Urinary bladder (tissue), 4 donors: ENCODE measurements around the gene KLHL2. TPM values are rescaled to one million over a fixed set of nuclear protein-coding genes. Genes with fewer than 3 reads are reported as not detected.

Experiments
- DNase-seq: peaks from one replicate; pipeline ENCODE4 v3.0.0-alpha.2; 2015; ENCODE audit errors: extremely low spot score
- H3K27ac ChIP-seq: one replicate; pipeline ENCODE4 v1.5.1; 2013; ENCODE audit warnings: low read depth, mild to moderate bottlenecking, moderate library complexity
- H3K36me3 ChIP-seq: one replicate; pipeline ENCODE4 v1.6.1; 2013; ENCODE audit warnings: mild to moderate bottlenecking, moderate library complexity; ENCODE audit not compliant: insufficient read depth
- H3K4me1 ChIP-seq: one replicate; pipeline ENCODE4 v1.6.1; 2013; ENCODE audit warnings: mild to moderate bottlenecking, moderate library complexity; ENCODE audit not compliant: insufficient read depth
- H3K4me3 ChIP-seq: one replicate; pipeline ENCODE4 v1.5.1; 2013; ENCODE audit warnings: low read depth, low read length
- WGBS: extraction: QIAGEN DNeasy Blood & Tissue Kit; methylation state at CpG from one replicate; pipeline ENCODE4 v1.1.7; 2013; 5-methylcytosine and 5-hydroxymethylcytosine counted together
- polyA plus RNA-seq: library from polyadenylated mRNA; stranded (reverse); fragments of 200-250 nt; gene quantifications from one replicate; pipeline ENCODE4 v1.2.3, GENCODE V29; 2013
- total RNA-seq: library from RNA; depleted of rRNA; stranded (reverse); fragments of >200 nt; gene quantifications from one replicate; pipeline ENCODE4 v1.2.3, GENCODE V29; 2014
- donor health status: healthy with polysubstance abuse.
- donor health status: healthy.

KLHL2 gene
- total and polyA plus RNA-seq, 2 donors: 13.7 to 16.6 TPM

- Histone ChIP-seq H3K36me3 (no peaks in the 10 kb centered on the region), H3K4me3 (no peak overlapping the region), H3K27ac (no peak overlapping the region), H3K4me1 (no peaks in the 10 kb centered on the region)
- DNase-seq: no peak
- WGBS: 68% methylated on average over 10 of the region's 10 CpGs
Observed at GRCh38 chr4:165345666-165346417, 138.5 kb downstream of the KLHL2 start.

- Histone ChIP-seq H3K4me1 (no peaks in the 10 kb centered on the region), H3K27ac (no peak overlapping the region), H3K36me3 (no peaks in the 10 kb centered on the region), H3K4me3 (no peak overlapping the region)
- WGBS: 62% methylated on average over 3 of the region's 3 CpGs
- DNase-seq: no peak
Observed at GRCh38 chr4:165347647-165348569, 140.5 kb downstream of the KLHL2 start.

- 89% methylated on average over 5 of the region's 5 CpGs for WGBS
- Histone ChIP-seq H3K4me3 (no peak overlapping the region), H3K27ac (no peak overlapping the region), H3K4me1 (no peaks in the 10 kb centered on the region), H3K36me3 (no peaks in the 10 kb centered on the region)
- no peak for DNase-seq
Observed at GRCh38 chr4:165351359-165352130, 144.2 kb downstream of the KLHL2 start.

GRCh38 chr4:165355900-165356300 lies 148.5 kb downstream of the KLHL2 start:
- 17% methylated on average over 2 of the region's 2 CpGs for WGBS
- DNase-seq: no peak

GRCh38 chr4:165359506-165359905 lies 152.1 kb downstream of the KLHL2 start:
- no peaks in the 10 kb centered on the region for H3K36me3 ChIP-seq
- WGBS: 64% methylated on average over 2 of the region's 2 CpGs
- H3K27ac ChIP-seq: no peak overlapping the region
- DNase-seq: no peak
- no peak overlapping the region for H3K4me3 ChIP-seq
- H3K4me1 ChIP-seq: no peaks in the 10 kb centered on the region

More at GRCh38 chr4:165355900-165356300, 148.5 kb downstream of the KLHL2 start:
- H3K4me1 ChIP-seq: no peaks in the 10 kb centered on the region
- H3K27ac ChIP-seq: no peak overlapping the region
- H3K36me3 ChIP-seq: no peaks in the 10 kb centered on the region
- no peak overlapping the region for H3K4me3 ChIP-seq

- H3K27ac ChIP-seq: no peak overlapping the region
- no peak overlapping the region for H3K4me3 ChIP-seq
- H3K4me1 ChIP-seq: no peaks in the 10 kb centered on the region
- no peaks in the 10 kb centered on the region for H3K36me3 ChIP-seq
- WGBS: 75% methylated on average over 6 of the region's 6 CpGs
- DNase-seq: no peak
Observed at GRCh38 chr4:165360041-165360695, 152.8 kb downstream of the KLHL2 start.

GRCh38 chr4:165360985-165361670 lies 153.8 kb downstream of the KLHL2 start:
- no peak overlapping the region for H3K4me3 ChIP-seq
- H3K36me3 ChIP-seq: no peaks in the 10 kb centered on the region
- no peaks in the 10 kb centered on the region for H3K4me1 ChIP-seq
- no peak for DNase-seq
- no peak overlapping the region for H3K27ac ChIP-seq
- WGBS: 80% methylated on average over 7 of the region's 7 CpGs

GRCh38 chr4:165361810-165362209 lies 154.4 kb downstream of the KLHL2 start:
- DNase-seq: no peak
- Histone ChIP-seq H3K4me3 (no peak overlapping the region), H3K36me3 (no peaks in the 10 kb centered on the region), H3K27ac (no peak overlapping the region), H3K4me1 (no peaks in the 10 kb centered on the region)
- 74% methylated on average over 2 of the region's 2 CpGs for WGBS

- no peaks in the 10 kb centered on the region for H3K4me1 ChIP-seq
- WGBS: 38% methylated on average over 2 of the region's 2 CpGs
- H3K27ac ChIP-seq: no peak overlapping the region
- H3K36me3 ChIP-seq: no peaks in the 10 kb centered on the region
- DNase-seq: no peak
- no peak overlapping the region for H3K4me3 ChIP-seq
Observed at GRCh38 chr4:165364452-165365080, 157.2 kb downstream of the KLHL2 start.

- Histone ChIP-seq H3K4me3 (no peak overlapping the region), H3K36me3 (no peaks in the 10 kb centered on the region), H3K4me1 (no peaks in the 10 kb centered on the region), H3K27ac (no peak overlapping the region)
- 94% methylated on average over 4 of the region's 4 CpGs for WGBS
- DNase-seq: no peak
Observed at GRCh38 chr4:165367040-165367439, 159.7 kb downstream of the KLHL2 start.

- no peak overlapping the region for H3K27ac ChIP-seq
- 92% methylated on average over 1 of the region's 1 CpG for WGBS
- H3K4me1 ChIP-seq: no peaks in the 10 kb centered on the region
- DNase-seq: no peak
- no peaks in the 10 kb centered on the region for H3K36me3 ChIP-seq
- no peak overlapping the region for H3K4me3 ChIP-seq
Observed at GRCh38 chr4:165368114-165368513, 160.8 kb downstream of the KLHL2 start.

GRCh38 chr4:165368567-165368966 lies 161.2 kb downstream of the KLHL2 start:
- Histone ChIP-seq H3K4me1 (no peaks in the 10 kb centered on the region), H3K4me3 (no peak overlapping the region), H3K36me3 (no peaks in the 10 kb centered on the region), H3K27ac (no peak overlapping the region)
- DNase-seq: no peak
- 89% methylated on average over 1 of the region's 1 CpG for WGBS
